IMR-90 (cell line): ENCODE measurements around the gene ST6GALNAC3. TPM values are rescaled to one million over a fixed set of nuclear protein-coding genes. Genes with fewer than 3 reads are reported as not detected.

Source experiments
- ATAC-seq: fragments of 200-7000 bp; cut with Tn5 transposase; 2 replicates; pipeline ENCODE4 v1.9.1; 2020; ENCODE audit warnings: low read depth, mild to moderate bottlenecking, moderate library complexity
- BruUV-seq: library from RNA; stranded (reverse); fragments of 400-500 nt; replicated peaks from 2 replicates; lab custom pipeline; 2021; lab: Mats Ljungman, UMichigan
- CTCF ChIA-PET: fragments of 300-600 bp; formaldehyde crosslinking; extraction: SDS; loops from one replicate; lab custom pipeline; 2021; ENCODE audit warnings: antibody characterized with exemption; lab: Yijun Ruan, JAX
- POLR2A ChIA-PET: fragments of 300-600 bp; sonication (Branson Sonifier 250); formaldehyde crosslinking; loops from one replicate; lab custom pipeline; 2022; ENCODE audit warnings: antibody characterized with exemption; ENCODE audit not compliant: unreplicated experiment; lab: Charles Lee
- DNase-seq: peaks from one replicate; pipeline ENCODE4 v3.0.0; 2013
- H2AFZ ChIP-seq: replicated peaks from 2 replicates; pipeline ENCODE3; 2013; ENCODE audit warnings: low read length, mild to moderate bottlenecking; ENCODE audit not compliant: poor library complexity
- H2AK5ac ChIP-seq: 2 replicates; pipeline ENCODE4 v1.6.1; 2013; ENCODE audit warnings: low read depth, low read length, inconsistent platforms
- H2AK9ac ChIP-seq: replicated peaks from 2 replicates; pipeline ENCODE3; 2013; ENCODE audit warnings: mild to moderate bottlenecking, low read depth, low read length, moderate library complexity; ENCODE audit not compliant: poor library complexity
- H2BK120ac ChIP-seq: 2 replicates; pipeline ENCODE4 v1.6.1; 2013; ENCODE audit warnings: low read depth, low read length, inconsistent platforms
- H2BK15ac ChIP-seq: 3 replicates; pipeline ENCODE4 v1.6.1; 2013; ENCODE audit warnings: low read depth, low read length, inconsistent platforms
- H2BK20ac ChIP-seq: 2 replicates; pipeline ENCODE4 v1.6.1; 2013; ENCODE audit warnings: low read depth, mild to moderate bottlenecking, inconsistent platforms, low read length, moderate library complexity
- H2BK5ac ChIP-seq: 2 replicates; pipeline ENCODE4 v1.6.1; 2013; ENCODE audit warnings: mild to moderate bottlenecking, low read depth, low read length, inconsistent platforms; ENCODE audit not compliant: poor library complexity, severe bottlenecking
- H3K14ac ChIP-seq: replicated peaks from 2 replicates; pipeline ENCODE4 v1.6.1; 2013; ENCODE audit warnings: low read depth, low read length, inconsistent platforms
- H3K18ac ChIP-seq: 2 replicates; pipeline ENCODE4 v1.6.1; 2013; ENCODE audit warnings: low read depth, low read length, control low read depth
- H3K23ac ChIP-seq: 2 replicates; pipeline ENCODE4 v1.6.1; 2013; ENCODE audit warnings: low read depth, low read length, inconsistent platforms
- H3K27ac ChIP-seq: 2 replicates; pipeline ENCODE4 v1.5.1; 2013; ENCODE audit warnings: mild to moderate bottlenecking, control low read depth, low read length; ENCODE audit not compliant: insufficient read depth
- H3K27me3 ChIP-seq: 2 replicates; pipeline ENCODE4 v1.6.1; 2013; ENCODE audit warnings: low read length; ENCODE audit not compliant: control insufficient read depth, insufficient read depth
- H3K36me3 ChIP-seq: 2 replicates; pipeline ENCODE4 v1.6.1; 2013; ENCODE audit warnings: low read length, mixed read lengths; ENCODE audit not compliant: control insufficient read depth, insufficient read depth
- H3K4ac ChIP-seq: 2 replicates; pipeline ENCODE4 v1.6.1; 2013; ENCODE audit warnings: low read depth, low read length, inconsistent platforms
- H3K4me1 ChIP-seq: 2 replicates; pipeline ENCODE4 v1.6.1; 2013; ENCODE audit warnings: low read length, mixed read lengths; ENCODE audit not compliant: control insufficient read depth, insufficient read depth
- H3K4me2 ChIP-seq: 2 replicates; pipeline ENCODE4 v1.6.1; 2013; ENCODE audit warnings: low read depth, mild to moderate bottlenecking, control low read depth, low read length, moderate library complexity
- H3K4me3 ChIP-seq: 2 replicates; pipeline ENCODE4 v1.5.1; 2013; ENCODE audit warnings: low read depth, mild to moderate bottlenecking, control low read depth, low read length, moderate library complexity; ENCODE audit not compliant: insufficient read depth
- H3K56ac ChIP-seq: 2 replicates; pipeline ENCODE4 v1.6.1; 2013; ENCODE audit warnings: low read length, inconsistent platforms; ENCODE audit not compliant: insufficient read depth; ENCODE audit errors: extremely low read depth
- H3K79me1 ChIP-seq, 2 experiments: 2 replicates each; pipeline ENCODE4 v1.6.1; 2013; ENCODE audit warnings: low read length in 2 of 2, inconsistent platforms in 1 of 2, low read depth in 1 of 2
- H3K9ac ChIP-seq: 2 replicates; pipeline ENCODE4 v1.6.1; 2013; ENCODE audit warnings: low read depth, low read length, control low read depth
- H3K9me1 ChIP-seq: 2 replicates; pipeline ENCODE4 v1.6.1; 2013; ENCODE audit warnings: low read length, inconsistent platforms; ENCODE audit not compliant: insufficient read depth
- H3K9me3 ChIP-seq: 2 replicates; pipeline ENCODE4 v1.6.1; 2013; ENCODE audit warnings: low read length; ENCODE audit not compliant: control insufficient read depth, insufficient read depth
- H4K20me1 ChIP-seq: 2 replicates; pipeline ENCODE4 v1.6.1; 2013; ENCODE audit warnings: low read length, inconsistent platforms; ENCODE audit not compliant: insufficient read depth
- H4K5ac ChIP-seq: 2 replicates; pipeline ENCODE4 v1.6.1; 2013; ENCODE audit warnings: mild to moderate bottlenecking, low read depth, low read length, control low read depth
- H4K8ac ChIP-seq, 2 experiments: 2 replicates each; pipeline ENCODE4 v1.6.1; 2013; ENCODE audit warnings: low read depth in 2 of 2, low read length in 2 of 2, control low read depth in 1 of 2, inconsistent platforms in 1 of 2
- H4K91ac ChIP-seq: 2 replicates; pipeline ENCODE4 v1.6.1; 2013; ENCODE audit warnings: low read depth, low read length, inconsistent platforms; ENCODE audit not compliant: insufficient read depth
- CEBPB ChIP-seq: IDR thresholded peaks from 2 replicates; pipeline ENCODE4 v1.6.1; 2012; ENCODE audit warnings: low read depth, low read length, improper control_type of control experiment
- CHD1 ChIP-seq: IDR thresholded peaks from 2 replicates; pipeline ENCODE4 v1.6.1; 2012; ENCODE audit warnings: low read depth, low read length, improper control_type of control experiment
- CTCF ChIP-seq: conservative IDR thresholded peaks from 2 replicates; pipeline ENCODE4 v1.5.1; 2012; ENCODE audit warnings: mild to moderate bottlenecking, low read depth, low read length, improper control_type of control experiment
- FOS ChIP-seq: fragments of 150-350 bp; IDR thresholded peaks from 2 replicates; pipeline ENCODE4 v1.6.1; 2016; ENCODE audit warnings: low read depth, low read length
- MAFK ChIP-seq: IDR thresholded peaks from 2 replicates; pipeline ENCODE4 v1.6.1; 2012; ENCODE audit warnings: low read depth, low read length, improper control_type of control experiment
- MAZ ChIP-seq: IDR thresholded peaks from 2 replicates; pipeline ENCODE4 v1.6.1; 2012; ENCODE audit warnings: low read depth, mild to moderate bottlenecking, low read length, improper control_type of control experiment, moderate library complexity, borderline replicate concordance
- NFE2L2 ChIP-seq: fragments of 150-350 bp; IDR thresholded peaks from 2 replicates; pipeline ENCODE4 v1.6.1; 2016; ENCODE audit warnings: low read depth, mild to moderate bottlenecking, low read length
- POLR2A ChIP-seq: IDR thresholded peaks from 2 replicates; pipeline ENCODE4 v1.6.1; 2012; ENCODE audit warnings: mild to moderate bottlenecking, low read depth, low read length
- RAD21 ChIP-seq: IDR thresholded peaks from 2 replicates; pipeline ENCODE4 v1.6.1; 2012; ENCODE audit warnings: low read length, improper control_type of control experiment
- RCOR1 ChIP-seq: IDR thresholded peaks from 2 replicates; pipeline ENCODE4 v1.6.1; 2012; ENCODE audit warnings: mild to moderate bottlenecking, low read length, improper control_type of control experiment; ENCODE audit not compliant: insufficient replicate concordance
- RFX5 ChIP-seq: IDR thresholded peaks from 2 replicates; pipeline ENCODE4 v1.8.0; 2012; ENCODE audit warnings: low read depth, mild to moderate bottlenecking, low read length, moderate library complexity
- SMC3 ChIP-seq: fragments of 150-350 bp; IDR thresholded peaks from 2 replicates; pipeline ENCODE4 v1.6.1; 2016; ENCODE audit warnings: low read depth, mild to moderate bottlenecking, antibody characterized with exemption, low read length, moderate library complexity
- WGBS, 2 experiments: methylation state at CpG; one replicate each; pipeline versions ENCODE4 v1.1.5 to v1.1.7; 2013; ENCODE audit warnings: missing lambda C conversion rate in 2 of 2; ENCODE audit not compliant: insufficient read length in 1 of 2; ENCODE audit errors: extremely low coverage in 2 of 2; 5-methylcytosine and 5-hydroxymethylcytosine counted together
- dilution Hi-C: fragments of 300-500 bp; cut with HindIII; formaldehyde crosslinking; loops from one replicate; pipeline ENCODE4 v1.14.3; 2018; ENCODE audit warnings: low sequenced_read_pairs; ENCODE audit not compliant: unreplicated experiment
- in situ Hi-C: fragments of 300-500 bp; cut with MboI; formaldehyde crosslinking; loops from 3 replicates; pipeline ENCODE4 v1.14.3; 2019; ENCODE audit warnings: low sequenced_read_pairs, inconsistent platforms, mixed read lengths
- intact Hi-C: fragments of 100-400 bp; cut with micrococcal nuclease; formaldehyde crosslinking; loops from 2 replicates; pipeline ENCODE4 v1.10.0; 2022
- polyA plus RNA-seq, 3 experiments: library from polyadenylated mRNA; depleted of rRNA; stranded (reverse); fragments of >200 nt; gene quantifications; 2 replicates each; pipeline ENCODE4 v1.2.3, GENCODE V29; 2012; ENCODE audit warnings: low replicate concordance in 1 of 3
- total RNA-seq: library from RNA; depleted of rRNA; stranded (reverse); fragments of >200 nt; gene quantifications from 2 replicates; pipeline ENCODE4 v1.2.3, GENCODE V29; 2012
- TF ChIP-seq, protein P1 (sequence below): fragments of 150-350 bp; IDR thresholded peaks from 2 replicates; pipeline ENCODE4 v1.6.1; 2017; ENCODE audit warnings: mild to moderate bottlenecking, antibody characterized with exemption, low read length, low read depth

ST6GALNAC3 gene
- total and polyA plus RNA-seq, 2 of the 4 experiments (the other 2 are of a cell fraction) = 0.65 to 1.3 TPM

GRCh38 chr1:76070538-76070937, 4.0 kb upstream of the ST6GALNAC3 start:
- in situ Hi-C loops = loop anchor here (10.0 kb wide), 1 partner anchor 276 kb away; the partner anchor contains the start of gene MSH4
- dilution Hi-C loops = no loop called here
- Histone ChIP-seq H3K79me1 (no peaks in the 10 kb centered on the region), H3K4me3 (no peak overlapping the region), H4K8ac (no peak overlapping the region), H2BK20ac (no peak overlapping the region), H3K9me3 (no peaks in the 10 kb centered on the region), H2AK9ac (no peak overlapping the region), H3K4me2 (no peak overlapping the region), H3K4me1 (peaks cover 4% of the 10 kb centered on the region), H3K27ac (no peak overlapping the region), H4K5ac (no peak overlapping the region), H4K20me1 (no peaks in the 10 kb centered on the region), H3K18ac (no peak overlapping the region), H3K14ac (no peak overlapping the region), H3K4ac (no peak overlapping the region), H2AK5ac (no peak overlapping the region), H2AFZ (no peak overlapping the region), H2BK5ac (no peak overlapping the region), H2BK15ac (no peak overlapping the region), H3K9ac (no peak overlapping the region), H3K9me1 (no peaks in the 10 kb centered on the region; the same call in 1 of the 2 replicates), H3K36me3 (no peaks in the 10 kb centered on the region), H3K23ac (no peak overlapping the region), H2BK120ac (no peak overlapping the region), H4K91ac (no peak overlapping the region), H3K56ac (no peak overlapping the region), H3K27me3 (no peaks in the 10 kb centered on the region)
- intact Hi-C loops = loop anchor here (5.0 kb wide), 1 partner anchor 78 kb away; no protein-coding TSS in a partner anchor
- TF ChIP-seq MAFK = no peak
- no peak for TF ChIP-seq RFX5
- TF ChIP-seq, protein P1, sequence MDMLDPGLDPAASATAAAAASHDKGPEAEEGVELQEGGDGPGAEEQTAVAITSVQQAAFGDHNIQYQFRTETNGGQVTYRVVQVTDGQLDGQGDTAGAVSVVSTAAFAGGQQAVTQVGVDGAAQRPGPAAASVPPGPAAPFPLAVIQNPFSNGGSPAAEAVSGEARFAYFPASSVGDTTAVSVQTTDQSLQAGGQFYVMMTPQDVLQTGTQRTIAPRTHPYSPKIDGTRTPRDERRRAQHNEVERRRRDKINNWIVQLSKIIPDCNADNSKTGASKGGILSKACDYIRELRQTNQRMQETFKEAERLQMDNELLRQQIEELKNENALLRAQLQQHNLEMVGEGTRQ = no peak
- TF ChIP-seq CEBPB = no peak
- no peak for TF ChIP-seq SMC3
- TF ChIP-seq RCOR1 = no peak
- no peak for TF ChIP-seq FOS
- TF ChIP-seq MAZ = no peak
- TF ChIP-seq CTCF = no peak
- TF ChIP-seq RAD21 = no peak
- TF ChIP-seq CHD1 = no peak
- no peak for TF ChIP-seq NFE2L2
- TF ChIP-seq POLR2A = no peak
- WGBS, 2 experiments = no CpG with 5 or more reads among the region's 3 CpGs
- BruUV-seq = no TSS peak
- ChIA-PET POLR2A (interaction anchor here (0.6 kb wide), 1 partner anchor 9 kb away, joined by 3 read pairs; no protein-coding TSS in a partner anchor), CTCF (interaction anchor here (0.6 kb wide), 1 partner anchor 687 kb away, joined by 6 read pairs; no protein-coding TSS in a partner anchor)
- ATAC-seq (no peak), DNase-seq (peak; percentile 26)
